Gastrocnemius medialis (tissue), 4 donors: Measurements from ENCODE around the gene GCNA.

Experiments
- POLR2A ChIP-seq, 2 donors: fragments of 450-650 bp; IDR thresholded peaks; one replicate each; pipeline ENCODE4 v1.6.1; 2017; ENCODE audit warnings: antibody characterized with exemption in 2 of 2, mild to moderate bottlenecking in 2 of 2, moderate library complexity in 2 of 2
- TF ChIP-seq, protein P1 (sequence below), 5 experiments: fragments of 450-650 bp in 3 of 5; fragments of 200-600 bp in 2 of 5; sonication (generic) in 2 of 5; IDR thresholded peaks in 4 of 5; conservative IDR thresholded peaks in 1 of 5; 1 replicate in 4 of 5; 2 replicates in 1 of 5; pipeline ENCODE4 v1.5.1; 2016 to 2019; ENCODE audit warnings: antibody characterized with exemption in 5 of 5, mild to moderate bottlenecking in 3 of 5, moderate library complexity in 3 of 5

DNA sequence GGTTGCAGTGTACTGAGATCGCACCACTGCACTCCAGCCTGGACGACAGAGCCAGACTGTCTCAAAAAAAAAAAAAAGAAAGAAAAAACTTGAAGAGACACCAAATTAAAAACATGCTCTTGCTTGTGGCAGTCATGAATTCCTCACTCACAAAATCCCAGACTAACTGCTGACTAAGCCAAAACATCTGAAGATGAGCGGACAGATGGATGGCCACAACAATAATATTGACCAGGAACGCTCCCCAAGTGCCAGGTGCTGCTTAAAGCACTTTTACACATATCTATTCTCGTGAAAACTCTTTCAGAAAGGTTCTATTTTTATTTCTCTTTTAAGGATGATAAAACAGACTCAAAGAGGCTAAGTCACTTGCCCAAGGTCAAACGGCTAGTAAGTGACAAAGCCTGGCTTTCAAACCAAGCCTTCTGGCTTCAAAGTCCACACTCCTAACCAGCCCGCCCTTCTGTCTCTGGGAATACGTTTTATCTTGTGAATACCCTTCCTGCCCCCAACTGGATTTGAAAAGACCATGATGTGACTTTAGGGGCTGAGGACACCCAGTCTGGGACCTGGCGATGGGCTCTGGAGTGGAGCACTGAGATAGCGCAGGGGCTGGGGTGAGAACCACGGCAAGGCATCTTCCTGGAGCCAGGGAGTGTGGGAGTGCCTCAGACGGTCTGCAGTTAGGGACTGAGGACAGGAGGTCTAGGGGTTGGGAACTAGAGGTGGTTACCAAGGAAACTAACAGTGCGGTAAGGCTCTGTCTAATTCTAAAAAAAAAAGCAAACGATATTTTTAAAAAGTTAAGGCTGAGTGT is 49.6 kb downstream of the GCNA start:
- TF ChIP-seq, protein P1, sequence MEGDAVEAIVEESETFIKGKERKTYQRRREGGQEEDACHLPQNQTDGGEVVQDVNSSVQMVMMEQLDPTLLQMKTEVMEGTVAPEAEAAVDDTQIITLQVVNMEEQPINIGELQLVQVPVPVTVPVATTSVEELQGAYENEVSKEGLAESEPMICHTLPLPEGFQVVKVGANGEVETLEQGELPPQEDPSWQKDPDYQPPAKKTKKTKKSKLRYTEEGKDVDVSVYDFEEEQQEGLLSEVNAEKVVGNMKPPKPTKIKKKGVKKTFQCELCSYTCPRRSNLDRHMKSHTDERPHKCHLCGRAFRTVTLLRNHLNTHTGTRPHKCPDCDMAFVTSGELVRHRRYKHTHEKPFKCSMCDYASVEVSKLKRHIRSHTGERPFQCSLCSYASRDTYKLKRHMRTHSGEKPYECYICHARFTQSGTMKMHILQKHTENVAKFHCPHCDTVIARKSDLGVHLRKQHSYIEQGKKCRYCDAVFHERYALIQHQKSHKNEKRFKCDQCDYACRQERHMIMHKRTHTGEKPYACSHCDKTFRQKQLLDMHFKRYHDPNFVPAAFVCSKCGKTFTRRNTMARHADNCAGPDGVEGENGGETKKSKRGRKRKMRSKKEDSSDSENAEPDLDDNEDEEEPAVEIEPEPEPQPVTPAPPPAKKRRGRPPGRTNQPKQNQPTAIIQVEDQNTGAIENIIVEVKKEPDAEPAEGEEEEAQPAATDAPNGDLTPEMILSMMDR (IDR thresholded peaks at IDR 0.05 in 4 of 5, conservative IDR thresholded peaks at IDR 0.05 in 1 of 5), result no peak
- TF ChIP-seq POLR2A (IDR thresholded peaks at IDR 0.05), result no peak
